GM19043 (cell line): ENCODE results near the gene TBCK.
"Not testable (repeated sequence)": the region's sequence is repeated elsewhere in the genome, so short reads cannot be mapped to it uniquely, and the experiment has no call there.

Source experiments
- ATAC-seq: cut with Tn5 transposase; IDR thresholded peaks from one replicate; pipeline ENCODE4 v1.9.1; 2021; ENCODE audit warnings: low read depth; ENCODE audit not compliant: unreplicated experiment

Gene TBCK

DNA sequence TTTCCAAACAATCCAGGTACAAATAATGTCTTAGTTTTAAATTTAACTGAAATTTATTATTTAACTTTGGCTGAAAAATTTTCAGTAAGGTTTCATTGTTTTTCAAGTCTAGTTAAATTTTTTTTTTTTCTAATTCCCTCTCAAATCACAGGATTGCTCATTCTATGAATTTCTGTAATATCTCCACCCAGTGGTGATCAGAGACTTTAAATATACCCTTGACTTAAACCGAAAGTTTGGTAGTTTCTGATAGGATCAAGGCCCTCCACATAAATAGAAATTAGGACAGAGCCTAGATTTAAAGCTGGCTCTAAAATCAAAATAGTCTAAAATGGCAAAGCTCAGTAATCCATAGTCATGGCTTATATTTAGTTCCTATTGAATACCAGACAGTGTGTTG is 175.4 kb downstream of the TBCK start:
- no peak for ATAC-seq

DNA sequence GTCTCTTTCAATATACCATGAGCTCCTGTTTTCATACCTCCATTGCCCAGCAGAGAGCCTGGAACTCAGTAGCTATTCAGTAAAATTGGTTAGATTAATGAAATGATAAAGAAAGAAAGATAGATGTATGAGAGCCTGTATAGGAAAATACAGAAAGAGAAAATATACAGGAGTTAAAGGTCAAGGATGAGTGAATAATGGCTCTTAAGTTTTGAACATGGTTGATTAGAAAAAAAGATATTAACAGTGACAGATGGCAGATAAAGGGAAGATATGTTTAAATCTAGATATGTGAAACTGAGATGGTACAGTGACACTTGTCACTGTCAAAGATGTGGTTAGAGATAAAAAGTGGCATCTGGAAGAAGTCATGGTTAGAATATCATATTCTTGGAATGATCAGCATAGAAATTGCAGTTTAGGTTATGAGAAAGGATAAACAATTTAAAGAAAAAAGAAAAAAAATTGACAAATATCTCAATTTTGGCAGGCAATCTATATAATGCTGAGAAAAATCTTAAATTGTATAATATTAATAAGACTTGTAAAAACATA is 179.2 kb downstream of the TBCK start:
- no peak for ATAC-seq

DNA sequence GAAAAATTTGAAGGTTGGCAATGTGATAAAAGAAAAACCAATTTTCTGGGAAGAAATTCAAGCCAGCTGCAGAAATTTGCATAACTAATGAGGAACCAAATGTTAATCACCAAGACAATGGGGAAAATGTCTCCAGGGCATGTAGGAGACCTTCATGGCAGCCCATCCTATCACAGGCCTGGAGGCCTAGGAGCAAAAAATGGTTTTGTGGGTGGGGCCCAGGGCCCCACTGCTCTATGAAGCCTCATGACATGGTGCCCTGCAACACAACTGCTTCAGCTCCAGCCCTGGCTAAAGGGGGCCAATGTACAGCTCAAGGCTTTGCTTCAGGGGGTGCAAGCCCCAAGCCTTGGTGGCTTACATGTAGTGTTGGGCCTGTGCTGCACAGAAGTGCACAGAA is 184.0 kb downstream of the TBCK start:
- no peak for ATAC-seq

- no peak for ATAC-seq
Measured at GRCh38 chr4:106126062-106126461, 189.9 kb downstream of the TBCK start.

- ATAC-seq: not testable (repeated sequence)
Measured at GRCh38 chr4:106119949-106120555, 196.0 kb downstream of the TBCK start.

- no peak for ATAC-seq
Measured at GRCh38 chr4:106116025-106116424, 200.0 kb downstream of the TBCK start.

DNA sequence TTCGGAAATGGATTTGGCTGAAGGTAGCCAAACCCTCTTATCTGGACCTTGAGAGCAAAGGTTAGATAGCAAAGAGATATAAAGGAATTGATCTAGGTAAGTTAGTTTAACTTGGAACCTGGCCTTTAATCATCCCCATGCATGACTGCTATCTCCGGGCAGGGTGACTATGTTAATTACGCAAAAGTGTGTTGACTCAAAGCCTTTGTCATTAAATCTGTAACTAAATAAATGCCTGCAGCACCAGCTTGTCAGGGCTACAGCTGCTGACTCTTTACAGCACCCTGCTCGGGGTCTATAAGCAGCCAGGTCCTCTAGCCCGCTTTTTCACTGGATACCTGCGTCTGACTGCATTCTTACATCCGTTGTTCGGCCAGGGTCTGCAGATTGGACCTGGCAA is 201.7 kb downstream of the TBCK start:
- no peak for ATAC-seq

DNA sequence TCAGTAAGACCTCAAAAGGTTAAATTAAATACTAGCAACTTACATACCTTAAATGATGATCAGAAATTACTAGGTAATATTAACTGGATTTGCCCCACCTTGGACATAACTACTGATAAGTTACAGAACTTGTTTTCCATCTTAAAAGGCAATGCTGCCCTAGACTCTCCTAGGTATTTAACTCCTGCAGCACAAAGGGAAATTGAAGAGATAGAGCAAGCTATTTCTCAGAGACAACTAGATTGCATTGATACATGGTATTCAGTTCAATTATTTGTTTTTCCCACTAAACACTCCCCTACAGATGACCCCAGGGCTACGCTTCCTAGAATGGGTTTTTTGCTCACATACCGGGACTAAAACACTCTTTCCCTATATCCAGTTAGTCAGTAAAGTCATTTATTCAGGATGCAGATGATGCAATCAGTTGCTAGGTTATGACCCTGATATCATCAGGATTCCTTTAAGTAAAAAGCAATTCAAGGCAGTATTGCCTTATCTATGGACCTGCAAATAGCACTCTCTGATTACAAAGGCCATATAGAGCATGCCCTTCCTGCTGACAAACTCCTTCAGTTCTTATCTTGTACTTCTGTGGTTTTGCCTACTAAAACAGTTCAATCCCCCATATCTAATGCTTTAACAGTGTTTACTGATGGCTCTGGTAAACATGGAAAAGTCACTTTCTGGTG is 204.1 kb downstream of the TBCK start:
- ATAC-seq: not testable (repeated sequence)

DNA sequence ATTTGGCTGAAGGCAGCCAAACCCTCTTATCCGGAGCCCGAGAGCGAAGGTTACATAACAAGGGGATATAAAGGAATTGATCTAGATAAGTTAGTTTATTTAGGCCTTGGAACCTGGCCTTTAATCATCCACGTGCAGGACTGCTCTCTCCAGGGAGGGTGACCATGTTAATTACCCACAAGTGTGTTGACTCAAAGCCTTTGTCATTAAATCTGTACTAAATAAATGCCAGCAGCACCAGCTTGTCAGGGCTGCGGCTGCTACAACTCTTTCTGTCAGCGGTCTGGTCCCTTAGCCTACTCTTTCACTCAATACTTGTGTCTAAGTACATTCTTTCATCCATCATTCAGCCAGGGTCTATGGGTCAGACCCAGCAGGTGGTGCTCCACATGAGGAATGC is 206.1 kb downstream of the TBCK start:
- ATAC-seq: no peak

- ATAC-seq: no peak
Measured at GRCh38 chr4:106105697-106106096, 210.3 kb downstream of the TBCK start.

DNA sequence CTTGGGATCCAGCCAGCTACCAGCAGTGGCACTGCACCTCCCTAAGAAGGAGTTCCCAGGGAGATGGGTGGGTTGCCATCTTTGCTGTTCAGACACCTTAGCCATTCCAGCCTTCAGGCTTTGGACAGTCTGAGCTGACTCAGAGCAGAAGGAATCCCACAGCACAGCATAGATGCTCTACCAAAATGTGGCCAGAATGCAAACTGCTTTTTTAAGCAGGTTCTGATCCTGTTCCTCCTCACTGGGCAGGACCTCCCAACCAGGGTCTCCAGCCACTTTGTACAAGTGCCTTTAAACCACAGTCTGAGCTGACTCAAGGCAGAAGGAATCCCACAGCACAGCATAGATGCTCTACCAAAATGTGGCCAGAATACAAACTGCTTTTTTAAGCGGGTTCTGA is 211.7 kb downstream of the TBCK start:
- no peak for ATAC-seq

GRCh38 chr4:106096454-106096853 is 219.6 kb downstream of the TBCK start:
- ATAC-seq: no peak

DNA sequence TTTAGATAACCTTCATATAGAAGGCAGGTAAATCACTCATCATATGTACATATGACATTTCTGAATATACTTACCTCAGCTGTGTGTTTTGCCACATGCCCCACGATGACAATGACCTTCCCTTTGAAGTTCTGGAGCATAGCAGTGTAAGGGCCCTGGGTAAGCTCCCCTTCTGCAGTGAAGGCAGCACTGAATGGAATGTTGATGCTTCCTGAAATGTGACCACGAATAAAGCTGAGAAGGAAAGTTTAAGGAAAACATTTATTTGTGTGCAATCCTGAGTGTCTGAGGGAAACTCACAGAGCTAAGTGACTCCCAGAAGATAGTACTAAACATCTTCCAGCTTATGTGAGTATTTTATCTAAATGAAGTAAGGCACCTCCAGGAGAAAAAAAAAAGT is 220.6 kb downstream of the TBCK start:
- no peak for ATAC-seq

- no peak for ATAC-seq
Measured at GRCh38 chr4:106092361-106093040, 223.5 kb downstream of the TBCK start.

- no peak for ATAC-seq
Measured at GRCh38 chr4:106090826-106091225, 225.2 kb downstream of the TBCK start.

GRCh38 chr4:106083065-106083464 is 232.9 kb downstream of the TBCK start:
- no peak for ATAC-seq

GRCh38 chr4:106080376-106080775 is 235.6 kb downstream of the TBCK start:
- no peak for ATAC-seq

GRCh38 chr4:106079616-106080015 is 236.4 kb downstream of the TBCK start:
- no peak for ATAC-seq

- ATAC-seq: no peak
Measured at GRCh38 chr4:106065018-106065417, 251.0 kb downstream of the TBCK start.

GRCh38 chr4:106063009-106063408 is 253.0 kb downstream of the TBCK start:
- no peak for ATAC-seq

- ATAC-seq: no peak
Measured at GRCh38 chr4:106062452-106062875, 253.5 kb downstream of the TBCK start.

GRCh38 chr4:106058921-106059320 is 257.1 kb downstream of the TBCK start:
- ATAC-seq: no peak
